ENCODE data around the gene WWC1. TPM values are rescaled to one million over a fixed set of nuclear protein-coding genes. Genes with fewer than 3 reads are reported as not detected.

WWC1 gene
- total and polyA plus RNA-seq, 10 of the 15 experiments (the other 5 are each of a cell fraction or from before 2014, with no cell fraction given) = 0.50 to 7.8 (median 2.5) TPM

GRCh38 chr5:168426007-168426863 is 134.8 kb downstream of the WWC1 start:
- RAD21 ChIA-PET (ENCODE audit: unreplicated experiment) = no interaction called here
- Histone ChIP-seq H3K4me1 (ENCODE audit: control insufficient read depth, insufficient read depth, low read length) (no peaks in the 10 kb centered on the region), H3K27me3 (replicated peaks in 1 of 2; ENCODE audit: control insufficient read depth in 2 of 2, insufficient read depth in 2 of 2, low read length in 1 of 2) (no peaks in the 10 kb centered on the region), H3K4me2 (ENCODE audit: control insufficient read depth, insufficient read depth) (no peak overlapping the region), H3K79me2 (ENCODE audit: control insufficient read depth, insufficient read depth, low read length) (no peaks in the 10 kb centered on the region), H2AFZ (ENCODE audit: control insufficient read depth, low read depth, low read length) (no peak overlapping the region), H3K27ac (ENCODE audit: control insufficient read depth, insufficient read depth) (no peak overlapping the region), H3K9me3 (replicated peaks; ENCODE audit: control insufficient read depth, insufficient read depth, low read length) (no peaks in the 10 kb centered on the region), H3K36me3 (ENCODE audit: control insufficient read depth in 2 of 2, insufficient read depth in 2 of 2, low read length in 1 of 2) (no peaks in the 10 kb centered on the region; a peak in 1 of 4 replicates), H3K4me3 (no peak overlapping the region), H3K9ac (ENCODE audit: control insufficient read depth, insufficient read depth, low read length) (no peak overlapping the region), H4K20me1 (ENCODE audit: control insufficient read depth, insufficient read depth) (no peaks in the 10 kb centered on the region)
- CTCF ChIA-PET = no interaction called here
- SMC1A ChIA-PET (ENCODE audit: uncharacterized antibody, unreplicated experiment) = no interaction called here
- FAIRE-seq (no peak), DNase-seq (ENCODE audit: low read depth, low spot score) (no peak), ATAC-seq (no peak)
- 89% methylated on average over 17 of the region's 17 CpGs for WGBS (ENCODE audit: insufficient coverage, insufficient replicate concordance, low lambda C conversion rate, missing lambda C conversion rate)
- BruUV-seq (replicated peaks) = no TSS peak
- TF ChIP-seq SUZ12 (IDR thresholded peaks at IDR 0.05; ENCODE audit: unreplicated experiment) (no peak), PML (IDR thresholded peaks at IDR 0.05; ENCODE audit: low read length) (no peak), FOXK2 (IDR thresholded peaks at IDR 0.05) (no peak), BCLAF1 (IDR thresholded peaks at IDR 0.05) (no peak), CBX5 (IDR thresholded peaks at IDR 0.05; ENCODE audit: low read depth) (no peak), SP1 (IDR thresholded peaks at IDR 0.05; ENCODE audit: low read depth, low read length) (no peak)
- in situ Hi-C loops (cut with MboI) = no loop called here
- intact Hi-C loops (cut with micrococcal nuclease; ENCODE audit: unreplicated experiment) = no loop called here
- POLR2A ChIA-PET = no interaction called here
